Adrenal gland (tissue), 5 donors: Measurements from ENCODE around the gene ZRANB3.

Experiments used
- CTCF ChIP-seq, 6 experiments: fragments of 450-650 bp in 4 of 6; fragments of 200-600 bp in 2 of 6; sonication (generic) in 1 of 6; IDR thresholded peaks; 1 replicate in 5 of 6; 2 replicates in 1 of 6; pipeline versions ENCODE4 v1.5.1 to v1.8.0; 2016 to 2021; ENCODE audit warnings: antibody characterized with exemption in 6 of 6, mild to moderate bottlenecking in 2 of 6, moderate library complexity in 1 of 6
- POLR2A ChIP-seq, 2 donors: fragments of 450-650 bp; IDR thresholded peaks; one replicate each; pipeline ENCODE4 v1.6.1; 2017; ENCODE audit warnings: antibody characterized with exemption in 2 of 2, mild to moderate bottlenecking in 2 of 2, moderate library complexity in 1 of 2
- donor health status: DM: no; HTN: no; CAD: no.

- no peak for TF ChIP-seq CTCF (IDR thresholded peaks at IDR 0.05)
- no peak for TF ChIP-seq POLR2A (IDR thresholded peaks at IDR 0.05)
Observed at GRCh38 chr2:135219226-135219625, 311.8 kb downstream of the ZRANB3 start.
